NCI-H1105 (cell line): Measurements from ENCODE around the gene APOD.
A peak's percentile ranks its signal among the peaks of the same experiment; 100 is the strongest.

Experiments
- DNase-seq: peaks from one replicate; lab custom pipeline; 2025; lab: John Stamatoyannopoulos, UW

APOD gene

GRCh38 chr3:195587406-195587805 is 3.7 kb upstream of the APOD start:
- DNase-seq = no peak

- no peak for DNase-seq
Measured at GRCh38 chr3:195584543-195584870, 767 bp upstream of the APOD start.

GRCh38 chr3:195582947-195583346 is 793 bp downstream of the APOD start:
- no peak for DNase-seq

- no peak for DNase-seq
Measured at GRCh38 chr3:195580744-195581443, 2.8 kb downstream of the APOD start.

- no peak for DNase-seq
Measured at GRCh38 chr3:195579281-195579680, 4.5 kb downstream of the APOD start.

- no peak for DNase-seq
Measured at GRCh38 chr3:195578565-195578964, 5.2 kb downstream of the APOD start.

- DNase-seq = no peak
Measured at GRCh38 chr3:195577645-195578177, 6.0 kb downstream of the APOD start.

GRCh38 chr3:195574497-195575304 is 9.0 kb downstream of the APOD start:
- DNase-seq = no peak

- DNase-seq = no peak
Measured at GRCh38 chr3:195573611-195574496, 9.9 kb downstream of the APOD start.

GRCh38 chr3:195571361-195571760 is 12.4 kb downstream of the APOD start:
- DNase-seq = no peak

GRCh38 chr3:195570912-195571311 is 12.8 kb downstream of the APOD start:
- no peak for DNase-seq

- DNase-seq = no peak
Measured at GRCh38 chr3:195570344-195570743, 13.4 kb downstream of the APOD start.

GRCh38 chr3:195568630-195569029 is 15.1 kb downstream of the APOD start:
- no peak for DNase-seq

GRCh38 chr3:195566797-195567196 is 16.9 kb downstream of the APOD start:
- no peak for DNase-seq

- no peak for DNase-seq
Measured at GRCh38 chr3:195565716-195566115, 18.0 kb downstream of the APOD start.

GRCh38 chr3:195563317-195563716 is 20.4 kb downstream of the APOD start:
- no peak for DNase-seq

GRCh38 chr3:195559723-195560409 is 23.9 kb downstream of the APOD start:
- no peak for DNase-seq

GRCh38 chr3:195558602-195559001 is 25.1 kb downstream of the APOD start:
- peak; percentile 53 for DNase-seq

GRCh38 chr3:195557322-195557721 is 26.4 kb downstream of the APOD start:
- DNase-seq = no peak

GRCh38 chr3:195556390-195556789 is 27.4 kb downstream of the APOD start:
- DNase-seq = no peak

- no peak for DNase-seq
Measured at GRCh38 chr3:195555110-195555509, 28.6 kb downstream of the APOD start.

GRCh38 chr3:195554458-195554857 is 29.3 kb downstream of the APOD start:
- no peak for DNase-seq
